Measurements from ENCODE around the gene ZNF397.

DNA sequence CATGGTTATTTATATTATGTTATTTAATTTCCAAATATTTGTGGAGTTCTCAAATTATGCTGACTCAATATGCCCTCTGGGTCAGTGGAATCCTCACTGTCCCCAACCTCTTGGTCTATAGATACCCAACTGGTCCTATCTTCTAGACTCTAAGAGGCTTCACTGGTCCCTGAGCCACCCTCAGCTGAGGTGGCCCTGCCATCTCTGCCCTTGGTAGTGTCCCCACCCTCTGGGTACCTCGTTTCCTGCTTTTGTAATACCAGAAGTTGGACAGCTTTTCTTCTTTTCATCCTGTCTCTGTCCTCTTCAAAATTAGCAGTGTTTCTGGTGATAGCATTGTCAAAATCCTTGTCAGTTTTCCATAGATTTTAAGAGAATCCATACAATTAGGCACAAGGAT lies 37.3 kb downstream of the ZNF397 start:
- TF ChIP-seq, protein P1, sequence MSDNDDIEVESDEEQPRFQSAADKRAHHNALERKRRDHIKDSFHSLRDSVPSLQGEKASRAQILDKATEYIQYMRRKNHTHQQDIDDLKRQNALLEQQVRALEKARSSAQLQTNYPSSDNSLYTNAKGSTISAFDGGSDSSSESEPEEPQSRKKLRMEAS (IDR thresholded peaks at IDR 0.05): no peak
- TF ChIP-seq CTCF (IDR thresholded peaks at IDR 0.05 in 2 of 3, conservative IDR thresholded peaks at IDR 0.05 in 1 of 3; ENCODE audit: borderline replicate concordance in 1 of 3, insufficient read depth in 1 of 3, low read depth in 2 of 3, low read length in 2 of 3) (no peak), REST (IDR thresholded peaks at IDR 0.05; ENCODE audit: low read depth) (no peak), EZH2phosphoT487 (IDR thresholded peaks at IDR 0.05; ENCODE audit: borderline replicate concordance) (no peak), ATF3 (IDR thresholded peaks at IDR 0.05) (no peak), ZBTB33 (IDR thresholded peaks at IDR 0.05; ENCODE audit: extremely low read depth, insufficient replicate concordance, low read length) (no peak), TCF7L2 (IDR thresholded peaks at IDR 0.05; ENCODE audit: borderline replicate concordance, extremely low read depth, insufficient read depth, insufficient read length) (no peak), POLR2AphosphoS5 (IDR thresholded peaks at IDR 0.05; ENCODE audit: low read depth, low read length) (no peak), SRF (IDR thresholded peaks at IDR 0.05; ENCODE audit: low read depth) (no peak)
